ENCODE data around the gene TRDMT1. TPM values are rescaled to one million over a fixed set of nuclear protein-coding genes. Genes with fewer than 3 reads are reported as not detected.

The TRDMT1 gene
- total and polyA plus RNA-seq, 3 donors from 2014 or later, result 6.9 to 12.1 (median 9.7) TPM

GRCh38 chr10:17247210-17247609 lies 45.7 kb upstream of the TRDMT1 start:
- Histone ChIP-seq H3K27me3 (no peaks in the 10 kb centered on the region), H3K4me3 (no peak overlapping the region), H3K4me1 (no peaks in the 10 kb centered on the region), H3K36me3 (ENCODE audit: low read depth, missing control alignments) (no peaks in the 10 kb centered on the region), H3K9me3 (no peaks in the 10 kb centered on the region), H3K27ac (no peak overlapping the region)
- WGBS, 2 donors, result 83 to 100% methylated on average over 1 of the region's 1 CpG
- intact Hi-C loops (cut with DNase I; ENCODE audit: low total_unique reads), result no loop called here
- TF ChIP-seq CTCF (IDR thresholded peaks at IDR 0.05), result no peak
- no peak for TF ChIP-seq POLR2A (IDR thresholded peaks at IDR 0.05)
- DNase-seq, result no peak

GRCh38 chr10:17244700-17245365 lies 43.4 kb upstream of the TRDMT1 start:
- Histone ChIP-seq H3K27me3 (no peaks in the 10 kb centered on the region), H3K9me3 (no peaks in the 10 kb centered on the region)
- intact Hi-C loops (cut with DNase I; ENCODE audit: low total_unique reads), result no loop called here

GRCh38 chr10:17241611-17242333 lies 40.3 kb upstream of the TRDMT1 start:
- no peak for DNase-seq

More at GRCh38 chr10:17244700-17245365, 43.4 kb upstream of the TRDMT1 start:
- Histone ChIP-seq H3K4me1 (no peaks in the 10 kb centered on the region), H3K27ac (no peak overlapping the region), H3K36me3 (ENCODE audit: low read depth, missing control alignments) (no peaks in the 10 kb centered on the region), H3K4me3 (no peak overlapping the region)
- no peak for DNase-seq
- TF ChIP-seq POLR2A (IDR thresholded peaks at IDR 0.05), result no peak
- TF ChIP-seq CTCF (IDR thresholded peaks at IDR 0.05), result no peak

GRCh38 chr10:17240616-17241015 lies 39.1 kb upstream of the TRDMT1 start:
- no peak for DNase-seq
- intact Hi-C loops (cut with DNase I; ENCODE audit: low total_unique reads), result no loop called here

More at GRCh38 chr10:17241611-17242333, 40.3 kb upstream of the TRDMT1 start:
- TF ChIP-seq CTCF (IDR thresholded peaks at IDR 0.05) (no peak), POLR2A (IDR thresholded peaks at IDR 0.05) (no peak)
- Histone ChIP-seq H3K4me3 (no peak overlapping the region), H3K4me1 (no peaks in the 10 kb centered on the region), H3K9me3 (no peaks in the 10 kb centered on the region), H3K36me3 (ENCODE audit: low read depth, missing control alignments) (no peaks in the 10 kb centered on the region), H3K27me3 (no peaks in the 10 kb centered on the region), H3K27ac (no peak overlapping the region)
- WGBS, 2 donors, result 87 to 98% methylated on average over 5 of the region's 5 CpGs
- intact Hi-C loops (cut with DNase I; ENCODE audit: low total_unique reads), result no loop called here

More at GRCh38 chr10:17240616-17241015, 39.1 kb upstream of the TRDMT1 start:
- 87 to 90% methylated on average over 4 of the region's 4 CpGs for WGBS, 2 donors
- Histone ChIP-seq H3K27me3 (no peaks in the 10 kb centered on the region), H3K27ac (no peak overlapping the region), H3K9me3 (no peaks in the 10 kb centered on the region), H3K4me1 (no peaks in the 10 kb centered on the region), H3K4me3 (no peak overlapping the region), H3K36me3 (ENCODE audit: low read depth, missing control alignments) (no peaks in the 10 kb centered on the region)
- no peak for TF ChIP-seq POLR2A (IDR thresholded peaks at IDR 0.05)
- no peak for TF ChIP-seq CTCF (IDR thresholded peaks at IDR 0.05)

Measured in testis (tissue), 3 donors.